Fibroblast of villous mesenchyme (primary cell): ENCODE measurements around the gene ADNP2. TPM values are rescaled to one million over a fixed set of nuclear protein-coding genes. Genes with fewer than 3 reads are reported as not detected.

Source experiments
- DNase-seq: peaks from one replicate; pipeline ENCODE4 v3.0.0-alpha.2; 2010; ENCODE audit warnings: low read depth
- H3K4me3 ChIP-seq: 2 replicates; pipeline ENCODE4 v1.5.1; 2011; ENCODE audit warnings: low read depth, mild to moderate bottlenecking, low read length
- total RNA-seq: library from RNA; depleted of rRNA; stranded (reverse); fragments of >200 nt; gene quantifications from 2 replicates; pipeline ENCODE4 v1.2.3, GENCODE V29; 2012
- TF ChIP-seq, protein P1 (sequence below): IDR thresholded peaks from 2 replicates; pipeline ENCODE4 v1.5.1; 2012; ENCODE audit warnings: low read depth, mild to moderate bottlenecking, low read length; ENCODE audit not compliant: insufficient read depth

The ADNP2 gene
- total RNA-seq, 1 donor: 23.3 TPM

DNA sequence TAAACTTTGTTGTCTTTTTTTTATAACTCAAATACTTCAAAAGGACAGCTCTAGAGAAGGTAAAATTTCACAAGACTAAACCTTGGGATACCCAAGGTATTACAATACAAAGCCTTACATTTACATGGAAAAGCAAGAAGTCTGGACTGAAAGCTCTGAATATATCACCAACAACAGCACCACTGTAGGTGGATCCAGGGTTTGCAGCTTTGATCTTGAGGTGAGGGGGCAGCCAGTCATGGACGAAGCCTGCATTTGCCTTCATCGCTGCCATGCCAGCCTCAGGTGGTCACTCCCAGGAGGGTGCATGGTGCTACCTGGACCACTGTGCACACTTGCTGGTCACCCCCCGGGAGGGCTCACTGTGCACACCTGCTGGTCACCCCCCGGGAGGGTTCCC, 38.2 kb upstream of the ADNP2 start:
- H3K4me3 ChIP-seq: no peak overlapping the region
- TF ChIP-seq, protein P1, sequence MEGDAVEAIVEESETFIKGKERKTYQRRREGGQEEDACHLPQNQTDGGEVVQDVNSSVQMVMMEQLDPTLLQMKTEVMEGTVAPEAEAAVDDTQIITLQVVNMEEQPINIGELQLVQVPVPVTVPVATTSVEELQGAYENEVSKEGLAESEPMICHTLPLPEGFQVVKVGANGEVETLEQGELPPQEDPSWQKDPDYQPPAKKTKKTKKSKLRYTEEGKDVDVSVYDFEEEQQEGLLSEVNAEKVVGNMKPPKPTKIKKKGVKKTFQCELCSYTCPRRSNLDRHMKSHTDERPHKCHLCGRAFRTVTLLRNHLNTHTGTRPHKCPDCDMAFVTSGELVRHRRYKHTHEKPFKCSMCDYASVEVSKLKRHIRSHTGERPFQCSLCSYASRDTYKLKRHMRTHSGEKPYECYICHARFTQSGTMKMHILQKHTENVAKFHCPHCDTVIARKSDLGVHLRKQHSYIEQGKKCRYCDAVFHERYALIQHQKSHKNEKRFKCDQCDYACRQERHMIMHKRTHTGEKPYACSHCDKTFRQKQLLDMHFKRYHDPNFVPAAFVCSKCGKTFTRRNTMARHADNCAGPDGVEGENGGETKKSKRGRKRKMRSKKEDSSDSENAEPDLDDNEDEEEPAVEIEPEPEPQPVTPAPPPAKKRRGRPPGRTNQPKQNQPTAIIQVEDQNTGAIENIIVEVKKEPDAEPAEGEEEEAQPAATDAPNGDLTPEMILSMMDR: no peak

DNA sequence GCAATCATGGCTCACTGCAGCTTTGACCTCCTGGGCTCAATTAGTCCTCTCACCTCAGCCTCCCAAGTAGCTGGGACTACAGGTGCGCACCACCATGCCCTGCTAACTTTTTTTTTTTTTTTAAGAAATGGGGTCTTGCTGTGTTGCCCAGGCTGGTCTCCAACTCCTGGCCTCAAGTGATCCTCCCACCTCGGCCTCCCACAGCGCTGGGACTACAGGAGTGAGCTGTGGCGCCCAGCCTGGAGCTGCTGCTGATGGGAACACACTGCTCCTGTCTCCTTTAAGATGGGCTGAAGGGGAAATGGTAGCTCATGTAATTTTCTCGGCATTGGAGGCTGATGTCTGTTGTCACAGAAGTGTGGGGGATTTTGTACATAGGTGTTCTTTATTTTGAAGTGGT, 34.9 kb upstream of the ADNP2 start:
- TF ChIP-seq, protein P1: no peak
- H3K4me3 ChIP-seq: no peak overlapping the region
- DNase-seq: no peak

More for the DNA sequence above, 38.2 kb upstream of the ADNP2 start:
- DNase-seq: no peak

GRCh38 chr18:80074697-80075096, 34.4 kb upstream of the ADNP2 start:
- TF ChIP-seq, protein P1: no peak
- DNase-seq: no peak

DNA sequence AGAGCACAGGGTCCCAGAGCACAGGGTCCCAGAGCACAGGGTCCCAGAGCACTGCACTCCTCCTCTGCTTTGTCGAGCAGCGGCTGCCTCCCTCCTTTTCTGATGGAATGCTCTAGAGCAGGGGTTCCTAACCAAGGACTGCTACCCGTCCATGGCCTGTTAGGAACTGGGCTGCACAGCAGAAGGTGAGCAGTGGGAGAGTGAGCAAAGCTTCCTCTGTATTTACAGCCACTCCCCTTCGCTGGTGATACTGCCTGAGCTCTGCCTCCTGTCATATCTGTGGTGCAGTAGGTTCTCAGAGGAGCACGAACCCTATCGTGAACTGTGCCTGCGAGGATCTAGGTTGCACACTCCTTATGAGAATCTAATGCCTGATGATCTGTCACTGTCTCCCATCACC, 33.1 kb upstream of the ADNP2 start:
- DNase-seq: no peak
- TF ChIP-seq, protein P1: no peak
- no peak overlapping the region for H3K4me3 ChIP-seq

More at GRCh38 chr18:80074697-80075096, 34.4 kb upstream of the ADNP2 start:
- H3K4me3 ChIP-seq: no peak overlapping the region

GRCh38 chr18:80076379-80076778, 32.7 kb upstream of the ADNP2 start:
- TF ChIP-seq, protein P1: no peak
- DNase-seq: no peak
- no peak overlapping the region for H3K4me3 ChIP-seq

GRCh38 chr18:80077873-80078272, 31.2 kb upstream of the ADNP2 start:
- TF ChIP-seq, protein P1: no peak
- no peak for DNase-seq
- no peak overlapping the region for H3K4me3 ChIP-seq

DNA sequence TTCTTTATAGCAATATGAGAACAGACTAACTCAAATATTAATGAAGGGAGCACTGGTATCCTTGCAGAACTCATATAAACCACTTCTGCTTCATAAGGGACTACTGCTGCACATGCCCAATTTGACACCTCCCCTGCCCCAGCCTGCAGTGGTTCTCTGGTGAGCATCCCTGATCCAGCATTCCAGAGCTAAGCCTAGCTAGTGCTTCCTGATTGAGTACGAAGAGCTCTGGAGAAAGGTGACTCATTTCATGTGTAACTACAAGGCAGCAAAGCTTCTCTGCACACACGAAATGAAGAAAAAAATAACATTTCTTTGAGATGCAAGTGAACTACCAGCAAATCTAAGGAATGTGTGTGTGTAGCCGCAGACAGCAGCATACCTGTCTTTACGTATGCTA, 22.8 kb upstream of the ADNP2 start:
- H3K4me3 ChIP-seq: no peak overlapping the region
- TF ChIP-seq, protein P1: no peak
- DNase-seq: no peak
